Panc1 (cell line): ENCODE measurements around the gene B4GALNT1.

Experiments used
- TF ChIP-seq, protein P1 (sequence below): fragments of 450-650 bp; IDR thresholded peaks from 2 replicates; pipeline ENCODE4 v1.5.1; 2017; ENCODE audit warnings: mild to moderate bottlenecking
- TF ChIP-seq, protein P2 (sequence below), 2 experiments: IDR thresholded peaks; 2 replicates each; pipeline ENCODE4 v1.6.1; 2011 to 2012; ENCODE audit warnings: low read depth in 2 of 2, control low read depth in 1 of 2, low read length in 1 of 2, mild to moderate bottlenecking in 1 of 2, moderate library complexity in 1 of 2; ENCODE audit not compliant: insufficient read depth in 1 of 2

DNA sequence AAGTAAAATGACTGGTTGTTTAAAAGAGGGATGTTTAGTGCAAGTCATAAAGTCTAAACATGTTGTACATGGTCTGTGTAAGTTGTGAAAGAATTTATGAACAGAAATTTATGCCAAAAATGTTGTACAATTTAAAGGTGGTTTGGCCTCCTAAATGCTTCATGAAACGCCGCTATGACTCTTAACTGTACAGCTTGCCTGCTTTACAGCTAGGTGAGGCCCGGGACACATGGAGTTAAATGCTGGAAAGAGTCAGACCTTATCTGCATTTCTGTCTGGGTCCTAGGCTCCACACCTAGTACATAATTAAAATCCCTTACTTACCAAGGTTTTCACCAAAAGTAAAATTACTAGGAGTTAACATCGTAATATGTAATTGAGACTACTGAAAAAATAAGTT lies 28.4 kb upstream of the B4GALNT1 start:
- TF ChIP-seq, protein P1, sequence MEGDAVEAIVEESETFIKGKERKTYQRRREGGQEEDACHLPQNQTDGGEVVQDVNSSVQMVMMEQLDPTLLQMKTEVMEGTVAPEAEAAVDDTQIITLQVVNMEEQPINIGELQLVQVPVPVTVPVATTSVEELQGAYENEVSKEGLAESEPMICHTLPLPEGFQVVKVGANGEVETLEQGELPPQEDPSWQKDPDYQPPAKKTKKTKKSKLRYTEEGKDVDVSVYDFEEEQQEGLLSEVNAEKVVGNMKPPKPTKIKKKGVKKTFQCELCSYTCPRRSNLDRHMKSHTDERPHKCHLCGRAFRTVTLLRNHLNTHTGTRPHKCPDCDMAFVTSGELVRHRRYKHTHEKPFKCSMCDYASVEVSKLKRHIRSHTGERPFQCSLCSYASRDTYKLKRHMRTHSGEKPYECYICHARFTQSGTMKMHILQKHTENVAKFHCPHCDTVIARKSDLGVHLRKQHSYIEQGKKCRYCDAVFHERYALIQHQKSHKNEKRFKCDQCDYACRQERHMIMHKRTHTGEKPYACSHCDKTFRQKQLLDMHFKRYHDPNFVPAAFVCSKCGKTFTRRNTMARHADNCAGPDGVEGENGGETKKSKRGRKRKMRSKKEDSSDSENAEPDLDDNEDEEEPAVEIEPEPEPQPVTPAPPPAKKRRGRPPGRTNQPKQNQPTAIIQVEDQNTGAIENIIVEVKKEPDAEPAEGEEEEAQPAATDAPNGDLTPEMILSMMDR, result no peak
- TF ChIP-seq, protein P2, sequence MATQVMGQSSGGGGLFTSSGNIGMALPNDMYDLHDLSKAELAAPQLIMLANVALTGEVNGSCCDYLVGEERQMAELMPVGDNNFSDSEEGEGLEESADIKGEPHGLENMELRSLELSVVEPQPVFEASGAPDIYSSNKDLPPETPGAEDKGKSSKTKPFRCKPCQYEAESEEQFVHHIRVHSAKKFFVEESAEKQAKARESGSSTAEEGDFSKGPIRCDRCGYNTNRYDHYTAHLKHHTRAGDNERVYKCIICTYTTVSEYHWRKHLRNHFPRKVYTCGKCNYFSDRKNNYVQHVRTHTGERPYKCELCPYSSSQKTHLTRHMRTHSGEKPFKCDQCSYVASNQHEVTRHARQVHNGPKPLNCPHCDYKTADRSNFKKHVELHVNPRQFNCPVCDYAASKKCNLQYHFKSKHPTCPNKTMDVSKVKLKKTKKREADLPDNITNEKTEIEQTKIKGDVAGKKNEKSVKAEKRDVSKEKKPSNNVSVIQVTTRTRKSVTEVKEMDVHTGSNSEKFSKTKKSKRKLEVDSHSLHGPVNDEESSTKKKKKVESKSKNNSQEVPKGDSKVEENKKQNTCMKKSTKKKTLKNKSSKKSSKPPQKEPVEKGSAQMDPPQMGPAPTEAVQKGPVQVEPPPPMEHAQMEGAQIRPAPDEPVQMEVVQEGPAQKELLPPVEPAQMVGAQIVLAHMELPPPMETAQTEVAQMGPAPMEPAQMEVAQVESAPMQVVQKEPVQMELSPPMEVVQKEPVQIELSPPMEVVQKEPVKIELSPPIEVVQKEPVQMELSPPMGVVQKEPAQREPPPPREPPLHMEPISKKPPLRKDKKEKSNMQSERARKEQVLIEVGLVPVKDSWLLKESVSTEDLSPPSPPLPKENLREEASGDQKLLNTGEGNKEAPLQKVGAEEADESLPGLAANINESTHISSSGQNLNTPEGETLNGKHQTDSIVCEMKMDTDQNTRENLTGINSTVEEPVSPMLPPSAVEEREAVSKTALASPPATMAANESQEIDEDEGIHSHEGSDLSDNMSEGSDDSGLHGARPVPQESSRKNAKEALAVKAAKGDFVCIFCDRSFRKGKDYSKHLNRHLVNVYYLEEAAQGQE (IDR thresholded peaks at IDR 0.05; ENCODE audit: insufficient read depth in 1 of 2, low read depth in 2 of 2, low read length in 1 of 2), result no peak
